NCI-H2196 (cell line): ENCODE data around the gene PSEN1.
A peak's percentile ranks its signal among the peaks of the same experiment; 100 is the strongest.
"Not testable (repeated sequence)": the region's sequence is repeated elsewhere in the genome, so short reads cannot be mapped to it uniquely, and the experiment has no call there.

ENCODE experiments used
- DNase-seq: peaks from one replicate; lab custom pipeline; 2025; ENCODE audit not compliant: unreplicated experiment; lab: John Stamatoyannopoulos, UW

Gene PSEN1

DNA sequence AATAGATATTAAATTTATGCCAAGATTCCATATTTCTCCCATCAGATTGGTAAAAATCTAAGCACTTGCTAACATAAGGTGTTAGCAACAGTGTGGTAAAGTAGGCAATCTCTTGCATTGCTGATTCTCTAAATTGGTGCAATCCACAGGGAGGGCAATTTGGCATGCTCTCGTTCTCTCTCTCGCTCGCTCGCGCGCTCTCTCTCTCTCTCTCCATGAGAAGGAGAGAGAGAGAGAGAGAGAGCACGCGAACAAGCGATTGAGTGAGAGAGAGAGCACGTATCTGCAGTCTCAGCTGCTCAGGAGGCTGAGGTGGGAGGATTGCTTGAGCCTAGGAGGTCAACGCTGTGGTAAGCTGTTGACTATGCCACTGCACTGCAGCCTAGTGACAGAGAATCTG is 25.9 kb downstream of the PSEN1 start:
- DNase-seq, result no peak

DNA sequence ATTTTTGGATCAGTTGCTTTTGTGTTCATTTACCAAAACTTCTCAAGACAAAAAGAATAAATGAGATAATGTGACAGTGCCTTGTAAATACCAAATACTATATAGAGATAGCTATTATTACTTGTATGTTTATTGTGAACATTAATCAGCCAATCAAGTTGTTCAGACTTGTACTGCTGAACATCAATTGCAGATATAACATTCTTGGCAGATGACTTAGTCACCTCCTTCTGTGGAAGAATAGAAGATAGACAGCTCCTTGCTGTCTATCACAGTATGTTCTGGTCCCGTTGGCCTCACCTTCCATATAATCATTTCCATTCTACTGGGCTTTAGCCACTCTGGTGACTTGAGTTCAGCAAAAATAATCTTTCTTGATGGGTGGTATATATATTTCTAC is 30.1 kb downstream of the PSEN1 start:
- DNase-seq, result no peak

DNA sequence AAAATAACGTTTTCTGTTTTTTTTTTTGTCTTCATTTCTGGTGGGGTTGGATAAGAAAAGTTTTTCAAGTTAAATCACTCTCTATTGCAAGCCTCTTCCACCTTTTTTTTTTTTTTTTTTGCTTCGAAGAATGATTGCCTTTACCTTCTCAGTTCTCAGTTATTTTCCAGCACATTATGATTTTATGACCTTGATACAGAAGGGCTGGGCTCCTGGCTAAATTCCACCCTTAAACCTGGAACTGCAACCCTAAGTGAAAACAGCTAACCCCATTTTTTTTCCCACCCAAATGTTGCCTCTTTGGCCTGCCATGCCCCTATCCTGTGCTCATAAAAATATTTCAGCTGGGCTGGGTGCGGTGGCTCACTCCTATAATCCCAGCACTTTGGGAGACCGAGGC is 31.4 kb downstream of the PSEN1 start:
- no peak for DNase-seq

DNA sequence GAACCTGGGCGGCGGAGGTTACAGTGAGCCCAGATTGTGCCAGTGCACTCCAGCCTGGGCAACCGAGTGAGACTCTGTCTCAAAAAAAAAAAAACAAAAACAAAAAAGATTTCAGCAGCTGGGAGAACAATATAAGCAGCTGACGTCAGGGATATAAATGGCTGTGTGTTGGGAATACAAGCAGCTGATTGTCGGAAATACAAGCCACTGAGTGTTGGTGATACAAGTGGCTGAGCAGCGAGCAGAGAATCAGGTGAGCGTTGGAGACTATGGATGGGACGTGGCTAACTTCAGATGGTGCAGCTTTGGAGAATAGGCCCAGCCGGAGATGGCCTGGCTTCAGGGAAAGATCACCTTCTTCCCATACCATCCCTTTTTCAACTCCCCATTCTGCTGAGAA is 32.0 kb downstream of the PSEN1 start:
- no peak for DNase-seq

DNA sequence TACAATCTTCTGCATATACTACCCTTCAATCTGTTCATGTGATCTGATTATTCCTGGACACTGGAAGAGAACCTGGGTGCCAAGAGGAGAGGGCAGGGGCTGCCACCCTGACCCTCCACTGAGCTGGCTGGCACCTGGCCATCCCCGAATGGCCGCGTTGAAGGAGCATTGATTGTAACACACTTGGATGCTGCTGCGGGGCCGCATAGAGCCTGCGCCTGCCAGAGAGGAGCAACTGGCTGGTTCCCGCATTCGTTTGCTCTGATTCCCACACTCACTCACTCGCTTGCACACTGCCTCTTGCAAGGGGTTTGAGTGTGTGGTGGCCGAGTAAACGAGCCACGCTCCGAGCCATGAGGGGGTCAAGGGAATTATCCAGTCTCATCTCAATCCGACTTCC is 32.4 kb downstream of the PSEN1 start:
- no peak for DNase-seq

DNA sequence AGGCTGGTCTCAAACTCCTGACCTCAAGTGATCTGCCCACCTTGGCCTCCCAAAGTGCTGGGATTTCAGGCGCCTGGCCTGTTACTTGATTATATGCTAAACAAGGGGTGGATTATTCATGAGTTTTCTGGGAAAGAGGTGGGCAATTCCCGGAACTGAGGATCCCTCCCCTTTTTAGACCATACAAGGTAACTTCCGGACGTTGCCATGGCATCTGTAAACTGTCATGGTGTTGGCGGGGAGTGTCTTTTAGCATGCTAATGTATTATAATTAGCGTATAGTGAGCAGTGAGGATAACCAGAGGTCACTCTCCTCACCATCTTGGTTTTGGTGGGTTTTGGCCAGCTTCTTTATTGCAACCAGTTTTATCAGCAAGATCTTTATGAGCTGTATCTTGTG is 33.5 kb downstream of the PSEN1 start:
- not testable (repeated sequence) for DNase-seq

DNA sequence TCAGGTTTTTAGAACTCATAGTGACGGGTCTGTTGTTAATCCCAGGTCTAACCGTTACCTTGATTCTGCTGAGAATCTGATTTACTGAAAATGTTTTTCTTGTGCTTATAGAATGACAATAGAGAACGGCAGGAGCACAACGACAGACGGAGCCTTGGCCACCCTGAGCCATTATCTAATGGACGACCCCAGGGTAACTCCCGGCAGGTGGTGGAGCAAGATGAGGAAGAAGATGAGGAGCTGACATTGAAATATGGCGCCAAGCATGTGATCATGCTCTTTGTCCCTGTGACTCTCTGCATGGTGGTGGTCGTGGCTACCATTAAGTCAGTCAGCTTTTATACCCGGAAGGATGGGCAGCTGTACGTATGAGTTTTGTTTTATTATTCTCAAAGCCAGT is 34.4 kb downstream of the PSEN1 start:
- DNase-seq, result no peak

DNA sequence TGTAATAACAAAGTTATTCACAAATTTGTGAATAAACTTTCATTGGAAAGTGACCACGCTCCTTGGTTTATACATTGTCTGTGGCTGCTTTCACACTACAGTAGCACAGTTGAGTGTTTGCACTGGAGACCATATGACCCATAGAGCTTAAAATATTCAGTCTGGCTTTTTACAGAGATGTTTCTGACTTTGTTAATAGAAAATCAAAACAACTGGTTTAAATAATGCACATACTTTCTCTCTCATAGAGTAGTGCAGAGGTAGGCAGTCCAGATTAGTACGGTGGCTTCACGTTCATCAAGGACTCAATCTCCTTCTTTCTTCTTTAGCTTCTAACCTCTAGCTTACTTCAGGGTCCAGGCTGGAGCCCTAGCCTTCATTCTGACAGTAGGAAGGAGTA is 36.2 kb downstream of the PSEN1 start:
- DNase-seq, result no peak

DNA sequence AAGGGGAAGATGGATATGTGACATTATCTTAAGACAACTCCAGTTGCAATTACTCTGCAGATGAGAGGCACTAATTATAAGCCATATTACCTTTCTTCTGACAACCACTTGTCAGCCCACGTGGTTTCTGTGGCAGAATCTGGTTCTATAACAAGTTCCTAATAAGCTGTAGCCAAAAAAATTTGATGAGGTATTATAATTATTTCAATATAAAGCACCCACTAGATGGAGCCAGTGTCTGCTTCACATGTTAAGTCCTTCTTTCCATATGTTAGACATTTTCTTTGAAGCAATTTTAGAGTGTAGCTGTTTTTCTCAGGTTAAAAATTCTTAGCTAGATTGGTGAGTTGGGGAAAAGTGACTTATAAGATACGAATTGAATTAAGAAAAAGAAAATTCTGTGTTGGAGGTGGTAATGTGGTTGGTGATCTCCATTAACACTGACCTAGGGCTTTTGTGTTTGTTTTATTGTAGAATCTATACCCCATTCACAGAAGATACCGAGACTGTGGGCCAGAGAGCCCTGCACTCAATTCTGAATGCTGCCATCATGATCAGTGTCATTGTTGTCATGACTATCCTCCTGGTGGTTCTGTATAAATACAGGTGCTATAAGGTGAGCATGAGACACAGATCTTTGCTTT is 36.9 kb downstream of the PSEN1 start:
- DNase-seq, result peak; percentile 64

DNA sequence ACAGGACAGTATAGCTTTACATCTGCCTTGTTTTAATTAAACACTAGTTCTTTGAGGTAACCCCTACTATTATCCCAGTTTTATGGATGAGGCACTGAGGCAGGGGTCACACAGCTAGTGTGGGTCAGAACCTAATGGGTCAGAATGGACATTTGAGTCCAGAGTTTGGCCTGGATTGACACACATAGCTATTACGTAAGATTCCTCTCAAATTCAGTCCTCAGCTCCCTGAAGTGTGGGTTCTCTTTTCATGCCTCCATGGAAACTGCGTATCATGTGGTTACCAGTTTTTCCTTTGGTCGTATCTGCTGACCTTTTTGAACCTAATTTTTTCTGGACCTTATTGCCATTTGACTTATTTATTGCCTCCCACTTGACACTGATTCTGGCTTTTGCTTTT is 40.4 kb downstream of the PSEN1 start:
- DNase-seq, result no peak

DNA sequence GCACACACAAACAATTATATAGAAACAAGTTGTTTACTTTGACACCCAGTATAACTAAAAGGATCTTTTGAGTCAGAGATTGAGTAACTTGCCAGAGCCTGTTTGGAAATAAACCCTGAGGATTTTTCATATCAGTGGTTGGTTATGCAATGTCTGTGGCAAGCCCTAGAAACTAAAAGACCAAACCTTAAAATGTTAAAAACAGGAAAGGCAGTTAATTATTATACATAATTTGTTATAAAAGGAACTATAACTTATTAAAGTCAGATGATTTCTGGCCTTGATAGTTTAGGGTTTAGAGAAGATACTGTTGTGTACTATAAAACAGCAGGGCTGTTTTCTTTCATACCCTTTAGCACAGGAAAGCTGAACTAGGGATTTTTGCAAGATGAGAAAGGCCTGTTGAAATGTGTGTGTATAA is 44.1 kb downstream of the PSEN1 start:
- no peak for DNase-seq

DNA sequence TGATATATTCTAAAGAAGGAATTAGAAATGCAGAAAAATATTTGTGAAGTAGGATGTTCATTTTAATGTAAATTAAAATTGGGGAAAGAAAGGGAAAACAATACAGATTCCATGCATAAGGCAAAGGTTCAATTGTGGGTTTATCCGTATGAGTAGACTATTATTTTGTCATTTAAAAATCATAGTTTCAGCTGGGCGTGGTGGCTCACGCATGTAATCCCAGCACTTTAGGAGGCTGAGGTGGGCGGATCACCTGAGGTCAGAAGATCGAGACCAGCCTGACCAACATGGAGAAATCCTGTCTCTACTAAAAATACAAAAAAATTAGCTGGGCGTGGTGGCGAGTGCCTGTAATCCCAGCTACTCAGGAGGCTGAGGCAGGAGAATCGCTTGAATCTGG is 44.7 kb downstream of the PSEN1 start:
- DNase-seq, result not testable (repeated sequence)

DNA sequence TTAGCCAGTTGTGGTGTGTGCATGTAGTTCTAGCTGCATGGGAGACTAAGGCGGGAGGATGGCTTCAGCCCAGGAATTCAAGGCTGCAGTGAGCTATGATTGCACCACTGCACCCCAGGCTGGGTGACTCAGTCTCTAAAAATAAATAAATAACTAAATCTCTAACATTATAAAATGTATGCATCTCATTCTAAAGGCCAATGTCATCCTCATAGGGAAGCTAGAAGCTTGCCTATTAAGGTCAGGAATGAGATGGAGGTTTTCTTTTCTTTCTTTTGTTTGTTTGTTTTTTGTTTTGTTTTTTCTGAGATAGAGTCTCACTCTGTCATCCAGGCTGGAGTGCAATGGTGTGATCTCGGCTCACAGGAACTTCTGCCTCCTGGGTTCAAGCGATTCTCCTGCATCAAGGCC is 52.2 kb downstream of the PSEN1 start:
- DNase-seq, result no peak

DNA sequence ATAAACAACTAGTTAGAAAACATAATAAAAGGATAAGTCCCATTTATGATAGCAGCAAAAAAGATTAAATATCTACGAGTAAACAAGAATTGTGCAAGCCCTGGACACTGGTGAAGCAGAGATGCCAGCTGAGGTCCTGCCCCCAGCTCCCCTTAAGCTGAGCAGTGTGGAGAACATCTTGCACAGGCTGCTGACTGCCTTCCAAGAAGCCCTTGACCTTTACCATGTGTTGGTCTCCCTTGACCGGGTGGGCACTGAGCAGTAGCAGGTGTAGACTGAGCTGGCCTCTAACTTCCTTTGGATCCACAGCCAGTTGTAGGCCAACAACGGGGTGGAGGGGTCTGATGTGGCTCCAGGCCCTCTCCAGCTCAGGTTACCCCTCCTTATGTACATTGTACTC is 53.3 kb downstream of the PSEN1 start:
- peak; percentile 12 for DNase-seq

DNA sequence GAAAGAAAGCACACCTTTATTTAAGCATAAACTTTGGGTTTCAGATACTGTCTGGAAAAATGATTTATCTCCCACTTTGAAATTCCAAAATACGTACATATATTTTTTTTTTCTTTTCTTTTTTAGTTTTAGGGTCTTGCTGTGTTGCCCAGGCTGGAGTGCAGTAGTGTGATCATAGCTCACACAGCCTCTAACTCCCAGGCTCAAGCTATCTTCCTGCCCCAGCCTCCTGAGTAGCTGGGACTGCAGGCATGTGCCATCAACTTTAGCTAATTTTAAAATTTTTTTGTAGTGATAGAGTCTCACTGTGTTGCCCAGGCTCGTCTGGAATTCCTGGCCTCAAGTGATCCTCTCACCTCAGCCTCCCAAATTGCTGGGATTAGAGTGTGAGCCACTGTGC is 55.1 kb downstream of the PSEN1 start:
- DNase-seq, result no peak

DNA sequence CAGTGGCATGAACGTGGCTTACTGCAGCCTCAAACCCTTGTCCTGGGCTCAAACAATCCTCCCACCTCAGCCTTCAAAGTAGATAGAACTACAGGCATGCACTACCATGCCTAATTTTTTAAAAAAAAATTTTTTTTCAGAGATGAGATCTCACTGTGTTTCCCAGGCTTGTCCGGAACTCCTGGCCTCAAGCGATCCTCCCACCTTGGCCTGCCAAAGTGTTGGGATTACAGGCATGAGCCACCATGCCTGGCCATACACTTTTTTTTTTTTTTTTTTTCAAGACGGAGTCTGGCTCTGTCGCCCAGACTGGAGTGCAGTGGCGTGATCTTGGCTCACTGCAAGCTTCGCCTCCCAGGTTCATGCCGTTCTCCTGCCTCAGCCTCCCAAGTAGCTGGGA is 58.0 kb downstream of the PSEN1 start:
- not testable (repeated sequence) for DNase-seq

DNA sequence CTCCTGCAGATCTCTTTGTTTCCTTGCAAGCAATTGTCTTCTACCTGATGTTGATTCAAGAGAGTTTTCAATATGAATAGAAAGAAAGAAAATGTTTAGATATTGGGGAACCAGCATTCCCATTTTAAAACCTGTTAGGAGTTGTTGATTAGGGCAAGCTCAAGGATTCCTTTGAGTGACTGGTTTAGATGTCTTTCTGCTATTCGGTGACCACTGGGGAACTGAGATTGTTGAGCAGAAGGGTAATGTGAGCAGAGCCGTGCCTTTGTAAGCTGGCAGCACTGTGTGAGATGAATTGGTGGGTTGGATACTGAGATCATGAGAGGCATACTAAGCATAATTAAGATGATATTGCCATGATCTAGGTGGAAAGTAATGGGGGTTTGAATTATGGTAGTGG is 61.9 kb downstream of the PSEN1 start:
- no peak for DNase-seq

DNA sequence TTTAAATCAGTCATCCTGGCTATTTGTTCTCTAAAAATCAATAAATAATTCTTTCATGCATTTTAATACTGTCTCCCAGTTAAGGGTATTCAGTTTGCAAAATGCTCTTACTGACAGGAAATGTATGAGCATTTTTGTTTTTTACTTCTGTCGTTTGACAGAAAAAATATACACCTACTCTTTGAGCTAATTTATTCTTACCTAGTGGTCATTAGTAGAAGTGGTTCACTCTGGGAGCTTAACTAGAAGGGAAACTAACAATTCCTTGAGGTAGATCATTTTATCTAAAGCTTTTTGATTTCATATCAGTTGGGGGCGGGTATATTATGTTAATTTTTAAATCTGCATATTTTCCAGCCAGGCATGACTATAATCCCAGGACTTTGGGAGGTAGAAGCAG is 67.2 kb downstream of the PSEN1 start:
- DNase-seq, result no peak

DNA sequence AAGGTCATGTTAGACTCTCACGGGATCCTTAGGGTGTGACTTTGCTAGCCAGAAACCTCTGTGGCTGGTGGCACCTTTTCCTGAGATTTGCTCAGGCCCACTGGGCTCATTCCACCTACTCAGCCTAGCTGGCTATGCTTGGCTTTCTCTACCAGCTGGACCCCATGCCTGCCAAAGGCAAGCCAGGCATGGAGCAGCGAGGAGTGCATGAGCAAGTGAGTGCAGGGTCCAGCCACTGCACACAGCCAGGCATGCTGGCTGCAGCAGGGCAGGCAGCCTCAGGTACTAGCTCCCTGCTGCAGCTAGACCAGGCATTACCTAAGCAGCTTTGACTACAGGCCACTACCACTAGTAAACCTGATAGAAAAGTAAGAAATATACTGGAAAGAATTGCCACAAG is 71.3 kb downstream of the PSEN1 start:
- no peak for DNase-seq

DNA sequence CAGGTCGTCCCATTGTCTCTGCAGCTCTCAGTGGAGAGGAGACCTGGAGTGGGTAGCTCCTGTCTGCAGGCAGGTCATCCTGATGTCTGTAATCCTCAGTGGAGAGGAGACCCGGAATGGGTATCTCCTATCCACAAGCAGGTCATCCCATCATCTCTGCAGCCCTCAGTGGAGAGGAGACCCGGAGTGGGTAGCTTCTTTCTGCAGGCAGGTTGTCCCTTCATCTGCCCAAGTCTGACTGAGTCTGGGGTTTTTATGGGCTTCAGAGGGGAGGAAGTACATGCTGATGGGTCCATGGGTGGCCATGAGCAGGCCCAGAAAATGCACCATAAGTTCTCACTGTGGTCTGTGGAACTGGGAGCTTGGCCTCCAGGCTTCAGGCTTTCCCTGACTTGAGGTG is 72.1 kb downstream of the PSEN1 start:
- DNase-seq, result no peak

DNA sequence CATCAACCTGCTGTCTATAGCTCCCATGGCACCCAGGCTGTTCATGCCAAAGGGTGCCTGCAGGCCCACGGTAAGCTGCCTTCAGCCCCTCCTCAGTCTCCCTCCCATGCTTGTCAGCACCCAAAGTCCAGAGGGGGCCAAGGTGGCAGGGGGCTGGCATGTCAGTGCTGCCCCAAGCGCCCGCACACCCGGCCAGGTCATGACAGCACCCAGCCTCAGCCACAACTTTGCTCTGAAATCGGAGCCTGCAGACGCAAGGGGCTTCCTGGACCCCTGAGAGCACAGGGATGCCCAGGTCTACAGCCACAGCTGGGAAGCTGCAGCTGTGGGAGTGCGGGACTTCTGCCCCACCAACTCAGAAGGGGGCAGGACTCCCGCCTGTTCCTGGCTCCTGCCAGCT is 72.5 kb downstream of the PSEN1 start:
- DNase-seq, result no peak

DNA sequence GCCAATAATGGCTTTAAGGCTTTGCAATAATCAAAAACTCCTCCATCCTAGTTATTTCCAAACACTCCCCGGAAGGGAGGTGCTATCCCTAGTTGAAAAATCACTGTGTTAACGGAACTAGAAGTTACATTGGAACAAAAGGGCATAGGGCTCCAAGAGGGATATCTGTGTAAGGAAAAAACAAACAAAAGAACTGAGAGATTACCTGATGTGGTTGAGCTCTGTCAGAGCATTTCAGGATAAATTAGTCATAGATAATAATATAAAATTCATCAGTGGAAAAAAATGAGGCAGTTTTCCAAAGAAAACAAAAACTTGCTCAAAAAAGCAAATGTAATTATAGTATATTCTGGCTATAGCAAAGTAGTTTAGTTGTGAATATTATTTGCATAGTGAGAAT is 73.6 kb downstream of the PSEN1 start:
- no peak for DNase-seq

DNA sequence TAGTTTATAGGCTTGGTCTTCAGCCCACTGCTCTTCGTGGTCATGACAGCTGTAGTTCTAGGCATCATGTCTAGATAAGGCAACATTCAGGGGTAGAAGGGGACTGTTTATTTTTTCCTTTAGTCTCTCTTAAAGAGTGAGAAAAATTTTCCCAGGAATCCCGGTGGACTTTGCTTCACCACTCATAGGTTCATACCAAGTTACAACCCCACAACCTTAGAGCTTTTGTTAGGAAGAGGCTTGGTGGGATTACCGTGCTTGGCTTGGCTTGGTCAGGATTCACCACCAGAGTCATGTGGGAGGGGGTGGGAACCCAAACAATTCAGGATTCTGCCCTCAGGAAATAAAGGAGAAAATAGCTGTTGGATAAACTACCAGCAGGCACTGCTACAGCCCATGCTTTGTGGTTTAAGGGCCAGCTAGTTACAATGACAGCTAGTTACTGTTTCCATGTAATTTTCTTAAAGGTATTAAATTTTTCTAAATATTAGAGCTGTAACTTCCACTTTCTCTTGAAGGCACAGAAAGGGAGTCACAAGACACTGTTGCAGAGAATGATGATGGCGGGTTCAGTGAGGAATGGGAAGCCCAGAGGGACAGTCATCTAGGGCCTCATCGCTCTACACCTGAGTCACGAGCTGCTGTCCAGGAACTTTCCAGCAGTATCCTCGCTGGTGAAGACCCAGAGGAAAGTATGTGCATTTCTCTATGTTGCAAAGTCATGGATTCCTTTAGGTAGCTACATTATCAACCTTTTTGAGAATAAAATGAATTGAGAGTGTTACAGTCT is 75.1 kb downstream of the PSEN1 start:
- no peak for DNase-seq
